ENCODE results near the gene ELAVL4.

DNA sequence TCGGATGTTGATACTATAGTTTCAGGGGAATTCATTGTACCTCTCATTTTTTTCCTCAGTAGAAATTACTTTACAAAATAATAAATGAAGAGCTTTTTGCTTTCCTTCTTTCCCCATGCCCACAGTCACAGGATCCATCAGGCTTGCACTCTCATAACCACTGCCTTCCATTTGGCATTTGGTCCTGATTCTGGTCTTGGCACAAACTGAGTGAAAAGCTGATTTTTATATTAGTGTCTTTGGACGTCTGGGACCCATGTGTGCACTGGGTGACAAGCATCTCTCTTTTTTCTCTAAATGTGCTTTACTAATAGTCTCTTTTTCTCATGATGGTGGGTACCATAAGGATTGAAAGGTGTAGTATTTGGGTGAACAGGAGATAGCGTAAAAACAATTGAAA, 2.8 kb downstream of the ELAVL4 start:
- TF ChIP-seq ELF4 (CRISPR knock-in tag; IDR thresholded peaks at IDR 0.05; ENCODE audit: low read depth) (no peak), ETV6 (CRISPR knock-in tag; IDR thresholded peaks at IDR 0.05) (no peak)
